ENCODE data around the gene MATN3.
"Not testable (repeated sequence)": the region's sequence is repeated elsewhere in the genome, so short reads cannot be mapped to it uniquely, and the experiment has no call there.

The MATN3 gene, protein sequence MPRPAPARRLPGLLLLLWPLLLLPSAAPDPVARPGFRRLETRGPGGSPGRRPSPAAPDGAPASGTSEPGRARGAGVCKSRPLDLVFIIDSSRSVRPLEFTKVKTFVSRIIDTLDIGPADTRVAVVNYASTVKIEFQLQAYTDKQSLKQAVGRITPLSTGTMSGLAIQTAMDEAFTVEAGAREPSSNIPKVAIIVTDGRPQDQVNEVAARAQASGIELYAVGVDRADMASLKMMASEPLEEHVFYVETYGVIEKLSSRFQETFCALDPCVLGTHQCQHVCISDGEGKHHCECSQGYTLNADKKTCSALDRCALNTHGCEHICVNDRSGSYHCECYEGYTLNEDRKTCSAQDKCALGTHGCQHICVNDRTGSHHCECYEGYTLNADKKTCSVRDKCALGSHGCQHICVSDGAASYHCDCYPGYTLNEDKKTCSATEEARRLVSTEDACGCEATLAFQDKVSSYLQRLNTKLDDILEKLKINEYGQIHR

DNA sequence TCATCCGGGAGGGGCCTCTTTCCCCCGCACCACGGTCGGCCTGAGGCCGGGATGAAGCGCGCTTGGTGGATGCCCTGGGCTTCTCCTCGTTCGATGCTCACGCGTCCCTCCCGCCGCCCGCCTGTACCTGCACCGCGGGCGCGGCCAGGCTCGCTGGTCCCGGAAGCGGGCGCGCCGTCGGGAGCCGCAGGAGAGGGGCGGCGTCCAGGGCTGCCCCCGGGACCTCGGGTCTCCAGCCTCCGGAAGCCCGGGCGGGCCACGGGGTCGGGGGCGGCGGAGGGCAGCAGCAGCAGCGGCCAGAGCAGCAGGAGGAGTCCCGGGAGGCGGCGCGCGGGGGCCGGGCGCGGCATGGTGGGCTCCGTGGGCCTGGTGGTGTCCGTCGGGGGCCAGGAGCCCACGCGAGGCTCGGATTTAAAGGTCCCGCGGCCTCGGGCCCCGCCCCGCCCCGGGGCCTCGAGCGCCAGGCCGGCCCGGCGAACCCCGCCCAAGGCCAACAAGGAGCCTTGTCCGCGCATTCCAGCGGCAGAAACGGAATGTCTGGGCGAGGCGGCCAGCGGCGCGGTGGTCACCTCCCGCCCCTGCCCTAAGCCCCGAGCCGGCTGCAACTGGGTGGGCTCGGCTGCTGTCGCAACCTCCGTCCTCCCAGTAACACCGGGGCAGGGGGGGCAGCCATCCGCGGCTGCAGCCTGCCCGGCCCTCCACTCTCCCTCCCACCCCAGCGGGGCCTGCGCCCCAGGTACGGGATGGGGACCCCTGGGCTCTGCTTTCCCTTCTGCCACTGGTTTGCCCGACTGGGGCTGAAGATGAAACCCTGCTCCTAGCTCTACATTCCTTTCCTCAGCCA lies at the start of gene MATN3:
Gene MATN3 (minus strand): TSS at position 387 of the 844 bp plus-strand sequence. CDS start 37 bp downstream, at position 350.
- no peak for DNase-seq (ENCODE audit: low read depth)

DNA sequence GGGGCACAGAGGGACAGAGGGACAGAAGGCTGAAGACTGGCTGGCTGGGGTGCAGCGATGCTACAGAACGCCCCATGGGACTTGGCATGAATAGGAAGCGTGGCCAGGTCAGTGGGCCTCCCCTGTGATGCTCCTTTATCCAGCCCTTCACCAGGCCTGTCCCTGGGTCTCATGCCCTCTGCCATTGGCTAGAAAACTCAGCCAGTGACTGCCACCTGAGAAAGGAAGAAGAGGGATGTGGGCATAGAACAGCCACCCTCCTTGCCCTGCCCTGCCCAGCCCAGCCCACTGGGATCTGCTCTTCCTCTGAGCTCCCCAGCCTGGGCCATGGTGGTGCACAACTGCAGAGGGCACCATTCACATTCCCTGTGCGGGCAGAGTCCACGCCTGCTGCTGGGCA lies 49.5 kb upstream of the MATN3 start:
- DNase-seq (ENCODE audit: low read depth): no peak

DNA sequence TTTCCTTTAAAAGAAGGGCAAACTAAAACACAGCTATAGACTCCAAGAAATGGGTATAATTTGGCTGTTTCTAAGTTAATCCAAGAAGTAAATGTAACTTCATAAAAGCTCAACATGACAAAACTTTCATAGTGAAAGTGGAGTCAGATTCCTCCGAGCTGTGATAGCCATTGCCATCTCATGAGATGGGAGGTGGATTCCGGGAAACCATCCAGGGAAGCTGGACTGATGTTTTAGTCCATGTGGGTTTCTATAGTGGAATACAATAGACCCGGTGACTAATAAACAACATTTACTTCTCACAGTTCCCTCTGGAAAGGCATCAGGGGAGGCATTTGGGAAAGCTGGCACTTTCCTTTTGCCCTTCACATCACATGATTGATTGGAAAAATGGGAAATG lies 49.0 kb upstream of the MATN3 start:
- DNase-seq (ENCODE audit: low read depth): no peak

DNA sequence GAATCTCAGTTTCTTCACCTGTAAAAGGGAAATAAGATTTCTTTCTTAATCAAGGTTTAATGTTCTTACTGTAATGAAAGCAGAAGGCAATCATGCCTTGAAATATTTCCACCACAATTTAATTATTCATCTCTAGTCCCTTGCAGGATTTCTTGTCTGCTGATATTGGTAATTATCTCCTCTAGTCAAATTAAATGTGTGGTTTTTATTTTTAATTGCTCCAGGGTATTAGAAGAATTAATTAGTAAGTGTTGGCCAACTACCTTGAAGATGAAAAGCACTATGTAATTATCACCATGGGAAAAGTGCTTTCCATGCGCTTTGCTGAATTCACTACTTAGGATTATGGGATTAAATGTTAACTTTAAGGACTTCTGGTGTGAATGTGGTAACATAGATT lies 47.6 kb upstream of the MATN3 start:
- DNase-seq (ENCODE audit: low read depth): no peak

DNA sequence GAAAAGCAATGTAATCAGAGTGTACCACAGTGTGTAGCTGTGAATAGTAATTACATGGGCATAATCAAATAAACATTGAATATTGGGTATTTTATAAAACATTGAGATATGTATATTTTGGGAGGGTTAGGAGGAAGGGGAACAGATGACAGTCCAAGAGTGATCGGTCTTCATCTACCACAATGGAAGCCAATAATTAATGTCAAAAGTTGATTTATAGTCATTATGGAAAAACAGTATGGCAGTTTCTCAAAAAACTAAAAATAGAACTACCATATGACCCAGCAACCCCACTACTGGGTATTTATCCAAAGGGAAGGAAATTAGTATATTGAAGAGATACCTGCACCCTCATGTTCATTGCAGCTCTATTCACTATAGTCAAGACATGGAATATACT lies 44.8 kb upstream of the MATN3 start:
- DNase-seq (ENCODE audit: low read depth): no peak

DNA sequence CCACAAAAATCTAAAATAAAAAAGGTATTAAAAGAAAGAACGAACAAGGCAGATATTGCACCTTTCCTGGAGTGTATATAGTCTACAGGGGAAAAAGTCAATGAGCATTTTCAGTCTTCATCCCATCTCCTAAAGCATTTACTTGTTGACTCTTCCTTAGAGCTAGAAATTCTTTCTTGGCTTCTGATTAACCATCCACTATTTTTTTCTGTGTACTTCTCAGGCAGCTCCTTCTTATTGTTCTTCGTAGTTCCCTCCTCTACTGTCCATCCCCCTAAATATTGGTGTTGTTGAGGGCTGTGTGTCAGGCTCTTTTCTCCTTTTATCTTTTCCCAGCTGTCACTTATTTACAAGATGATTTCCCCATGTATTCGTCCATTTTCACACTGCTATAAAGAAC lies 42.5 kb upstream of the MATN3 start:
- no peak for DNase-seq (ENCODE audit: low read depth)

DNA sequence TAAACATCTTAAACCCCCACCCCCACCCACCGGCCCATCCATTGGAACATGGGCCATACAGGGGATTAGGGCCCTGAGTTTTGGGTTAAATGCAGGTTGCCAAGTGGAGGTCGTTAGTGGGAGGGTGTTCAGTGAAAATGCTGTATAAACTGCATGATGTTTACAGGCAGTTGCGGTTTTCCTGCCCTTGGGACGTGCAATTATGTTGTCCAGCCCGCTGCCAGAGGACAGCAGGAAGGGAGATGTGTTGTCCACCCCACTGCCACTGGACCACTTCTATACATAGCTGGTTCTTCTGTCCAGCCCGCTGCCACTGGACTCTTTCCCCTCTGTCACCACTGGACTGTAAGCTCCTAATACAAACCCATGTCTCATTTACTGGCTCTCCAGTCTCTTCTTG lies 41.7 kb upstream of the MATN3 start:
- DNase-seq (ENCODE audit: low read depth): no peak

DNA sequence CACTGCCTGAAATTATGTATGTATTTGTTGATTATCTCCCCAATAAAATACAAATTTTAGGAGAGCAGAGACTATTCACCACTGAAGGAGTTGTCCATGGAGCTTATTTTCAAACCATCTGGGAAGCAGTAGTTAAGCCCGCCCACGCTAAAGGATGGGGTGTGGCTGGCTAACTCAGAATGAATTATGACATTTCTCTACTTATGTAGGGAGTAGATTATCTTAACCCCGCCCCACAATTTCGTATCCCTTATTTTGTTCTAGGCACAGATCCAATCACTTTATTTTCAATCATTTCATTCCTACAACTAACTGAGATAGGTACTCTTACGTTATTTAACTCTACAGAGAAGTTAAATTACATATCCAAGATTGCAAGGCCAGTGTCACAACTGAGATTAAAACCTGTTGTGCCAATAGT lies 40.4 kb upstream of the MATN3 start:
- peak; percentile 83 for DNase-seq (ENCODE audit: low read depth)

DNA sequence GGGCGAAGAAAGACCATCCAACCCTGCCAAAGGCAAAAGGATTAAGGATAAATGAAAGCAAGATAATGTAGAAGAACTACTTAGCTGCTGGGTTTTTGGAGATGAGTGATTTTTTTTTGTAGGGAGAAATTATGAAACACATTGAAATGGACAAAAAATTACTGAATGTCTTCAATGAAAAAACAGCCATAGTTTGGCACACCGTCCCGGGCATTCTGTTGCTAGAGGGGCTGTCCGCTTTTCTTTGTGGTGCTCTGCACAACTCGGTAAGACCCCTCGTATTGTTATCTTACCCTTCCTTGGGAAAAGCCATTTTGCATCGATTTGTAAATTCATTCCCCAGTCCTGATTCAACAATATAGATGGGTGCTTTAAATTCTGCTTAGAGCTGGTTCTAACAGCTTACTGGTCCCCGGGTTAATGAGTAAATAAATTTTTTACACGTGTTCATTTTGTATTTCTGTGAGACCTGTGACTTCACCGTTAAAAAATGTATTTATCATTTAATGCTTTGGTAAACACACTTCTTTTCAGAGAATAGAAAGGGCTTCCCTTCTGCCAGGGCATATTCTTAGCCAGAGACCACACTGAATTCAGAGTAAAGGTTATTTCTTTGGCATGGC lies 39.9 kb upstream of the MATN3 start:
- DNase-seq (ENCODE audit: low read depth): no peak

DNA sequence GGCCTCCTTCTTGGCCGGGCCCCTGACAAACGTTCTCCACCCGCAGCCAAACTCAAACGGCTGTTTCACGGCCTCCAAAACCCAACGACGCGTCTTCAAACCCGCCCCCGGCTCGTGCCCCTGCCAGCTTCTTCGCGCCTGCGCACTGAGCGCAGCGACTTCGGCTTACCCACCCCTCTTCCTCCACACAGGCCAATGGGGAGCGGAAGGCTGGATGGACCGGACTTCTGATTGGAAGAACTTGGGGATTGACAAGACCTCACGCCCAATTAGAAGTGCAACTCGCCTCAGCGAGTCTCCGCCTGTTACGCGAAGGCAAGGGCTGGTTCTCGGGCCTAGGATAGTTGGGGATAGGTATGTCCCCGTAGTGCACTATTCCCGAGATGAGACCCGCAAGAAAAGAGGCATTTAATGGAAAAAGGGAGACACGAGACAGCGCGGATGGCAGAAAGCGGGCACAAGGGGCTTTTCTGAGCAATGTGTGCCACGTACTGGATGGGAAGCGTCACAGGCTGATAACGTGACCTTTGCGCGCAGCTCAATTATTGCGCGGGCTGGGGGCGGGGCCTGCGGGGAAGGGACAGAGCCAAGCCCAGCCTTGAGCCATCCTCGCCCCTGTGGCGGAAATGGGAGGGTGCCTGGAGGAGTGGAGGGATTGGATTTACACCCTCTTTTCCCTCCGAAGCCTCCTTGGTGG lies 39.2 kb upstream of the MATN3 start, which contains the start of gene LAPTM4A:
Gene LAPTM4A (minus strand): TSS at position 97 of the 697 bp plus-strand sequence. CDS start 108 bp downstream, outside the sequence.
- DNase-seq (ENCODE audit: low read depth): peak; percentile 100

DNA sequence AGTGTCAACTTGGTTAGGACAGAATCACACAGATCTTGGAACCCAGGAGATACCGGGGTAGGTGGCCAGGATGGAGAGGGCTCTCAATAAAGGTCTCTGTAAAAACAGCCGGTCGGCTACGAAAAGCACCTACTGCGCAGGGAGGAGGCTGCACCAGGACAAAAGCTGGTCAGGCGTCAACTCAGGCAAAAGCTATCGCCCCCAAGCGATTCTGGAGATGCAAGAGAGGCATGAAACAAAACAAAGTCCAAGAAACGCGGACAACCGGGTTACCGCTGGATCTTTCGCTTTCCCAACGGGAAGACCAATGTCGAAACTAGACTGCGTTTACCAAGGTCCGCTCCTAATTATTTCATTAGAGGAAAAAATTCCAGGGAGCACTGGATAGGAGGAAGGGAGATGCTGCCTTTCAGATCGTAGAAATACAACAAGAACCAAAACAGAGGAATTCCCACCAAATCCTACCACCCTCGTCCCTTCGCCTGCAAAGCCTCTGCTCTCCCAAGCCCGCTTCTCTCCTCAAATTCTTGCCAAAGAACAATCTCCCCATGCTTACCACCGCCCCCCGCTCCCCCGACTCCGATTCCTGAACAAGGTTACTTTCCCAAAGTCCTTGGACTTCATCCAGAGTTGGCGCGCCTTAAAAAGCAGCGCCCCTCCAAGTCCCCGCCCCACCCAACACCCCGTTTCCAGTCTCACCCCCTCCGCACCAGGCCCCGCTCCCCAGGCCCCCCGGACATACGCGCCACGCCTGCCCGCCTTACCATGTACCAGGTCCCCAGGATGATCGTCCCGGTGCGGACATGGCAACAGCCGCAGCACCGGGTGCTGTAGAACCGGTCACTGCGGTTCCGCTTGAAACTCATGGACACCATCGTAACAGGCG lies 38.4 kb upstream of the MATN3 start:
- DNase-seq (ENCODE audit: low read depth): peak; percentile 56

DNA sequence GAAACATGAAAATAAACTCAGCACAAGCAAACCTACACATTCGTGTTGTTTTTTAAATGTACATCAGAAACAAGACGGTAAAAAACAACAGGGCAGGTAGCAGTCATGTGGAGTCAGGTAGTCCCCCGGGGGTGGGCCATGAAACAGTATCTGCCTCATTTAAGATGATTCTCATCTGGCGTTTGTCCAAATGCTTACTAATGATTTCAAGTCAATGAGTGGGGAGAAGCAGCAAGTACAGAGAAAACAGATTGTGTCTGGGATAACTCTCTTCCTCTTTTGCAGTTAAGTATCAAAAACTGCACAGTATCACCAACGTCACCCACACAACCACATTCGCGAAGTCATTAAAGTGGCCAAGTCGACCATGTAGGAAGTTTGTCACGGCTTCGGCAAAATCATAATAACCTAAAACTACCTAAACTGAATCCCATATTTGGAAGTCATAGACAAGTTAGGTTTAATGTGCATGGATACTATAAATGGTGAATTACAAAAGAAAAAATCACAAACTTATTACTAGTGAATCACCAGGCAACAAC lies 37.7 kb upstream of the MATN3 start:
- peak; percentile 51 for DNase-seq (ENCODE audit: low read depth)

DNA sequence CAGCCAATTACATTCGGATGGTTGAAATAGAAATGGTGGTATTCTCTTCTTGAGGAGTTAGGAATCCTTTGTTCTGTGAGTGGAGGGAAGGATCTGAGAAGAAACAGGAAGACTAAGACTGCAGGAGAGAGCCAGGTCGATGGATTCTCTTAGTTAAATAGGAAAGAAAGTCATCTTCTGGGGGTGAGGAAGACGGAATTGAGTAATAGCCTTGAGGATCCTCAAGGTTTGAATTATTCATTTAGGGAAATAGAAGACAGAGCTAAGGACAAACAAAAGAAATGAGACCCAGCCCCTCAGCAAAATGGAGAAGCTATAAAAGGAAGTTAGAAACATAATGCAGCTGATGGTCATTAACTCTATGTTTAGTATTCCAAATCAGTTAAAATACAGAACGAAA lies 37.2 kb upstream of the MATN3 start:
- DNase-seq (ENCODE audit: low read depth): no peak

DNA sequence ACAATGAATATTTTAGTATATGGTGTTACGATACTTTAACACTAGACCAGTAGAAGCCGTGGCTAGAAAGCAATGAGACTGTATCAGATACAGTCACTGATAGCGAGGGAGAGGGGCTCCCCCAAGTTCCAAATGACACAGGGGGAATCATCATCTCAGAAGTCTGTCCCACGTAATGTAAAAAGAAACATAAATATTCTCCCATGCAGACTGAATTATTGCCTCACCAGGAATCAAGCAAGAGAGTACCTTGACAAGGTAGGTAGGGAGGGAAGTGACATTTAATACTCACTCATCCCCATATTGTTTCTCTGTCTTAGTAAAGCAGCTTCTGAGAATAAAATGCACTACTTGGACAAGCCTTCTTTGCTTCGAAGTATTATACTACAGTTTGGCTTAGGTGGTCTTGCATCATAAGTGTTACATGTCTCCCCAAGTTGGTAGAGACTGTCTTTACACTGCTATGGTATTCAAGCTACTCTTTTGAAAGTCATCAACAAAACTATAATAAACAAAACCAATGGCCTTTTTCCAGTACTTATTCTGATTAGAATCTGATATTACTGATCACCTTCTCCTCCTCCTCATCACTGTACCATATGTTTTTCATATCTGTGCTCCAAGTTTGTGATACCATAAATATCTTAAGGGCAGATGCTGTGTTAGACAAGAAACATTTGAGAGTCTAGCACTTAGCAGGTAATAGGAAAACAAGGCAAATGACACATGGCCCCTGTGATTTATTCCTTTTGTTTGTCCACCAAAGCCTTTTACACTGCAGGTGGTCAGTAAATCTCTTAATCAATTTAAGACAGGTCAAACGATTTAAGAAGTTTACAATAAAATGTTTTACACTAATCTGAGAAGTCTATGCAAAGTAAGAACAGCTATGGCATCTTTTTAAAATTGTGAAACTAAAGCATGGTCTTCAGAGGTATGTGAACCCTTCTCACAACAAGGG lies 36.3 kb upstream of the MATN3 start:
- no peak for DNase-seq (ENCODE audit: low read depth)

DNA sequence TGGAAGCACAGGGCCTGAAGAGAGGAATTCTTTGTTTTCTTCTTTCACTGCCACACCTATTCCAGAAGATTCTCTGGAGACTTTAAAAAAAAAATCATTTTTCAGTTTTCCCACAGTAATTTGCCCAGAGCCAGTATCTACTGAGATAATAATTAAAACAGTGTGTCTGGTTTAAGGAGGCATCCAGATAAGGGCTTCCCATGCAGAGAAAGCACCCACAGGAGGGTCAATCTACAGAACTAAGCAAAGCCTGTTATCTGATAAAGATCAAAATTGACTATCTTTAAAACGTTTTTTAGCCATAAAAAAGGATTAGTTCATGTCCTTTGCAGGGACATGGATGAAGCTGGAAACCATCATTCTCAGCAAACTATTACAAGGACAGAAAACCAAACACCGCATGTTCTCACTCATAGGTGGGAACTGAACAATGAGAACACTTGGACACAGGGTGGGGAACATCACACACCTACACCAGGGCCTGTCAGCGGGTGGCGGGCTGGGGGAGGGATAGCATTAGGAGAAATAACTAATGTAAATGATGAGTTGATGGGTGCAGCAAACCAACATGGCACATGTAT lies 33.3 kb upstream of the MATN3 start:
- DNase-seq (ENCODE audit: low read depth): not testable (repeated sequence)

DNA sequence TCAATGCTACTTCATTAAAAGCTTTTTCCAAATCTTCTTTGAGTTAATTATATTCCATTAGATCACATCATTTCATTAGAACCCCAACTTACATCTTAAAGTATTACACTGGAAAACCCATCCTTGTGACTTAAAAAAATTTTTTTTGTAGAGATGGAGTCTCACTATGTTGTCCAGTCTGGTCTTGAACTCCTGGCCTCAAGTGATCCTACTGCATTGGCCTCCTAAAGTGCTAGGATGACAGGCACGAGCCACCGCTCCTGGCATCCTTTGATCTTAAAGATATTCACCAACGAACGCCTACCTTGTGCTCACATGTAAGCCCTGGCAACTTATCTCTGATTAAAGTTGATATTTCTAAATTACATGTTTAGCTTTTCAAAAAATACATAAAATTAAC lies 32.3 kb upstream of the MATN3 start:
- no peak for DNase-seq (ENCODE audit: low read depth)

DNA sequence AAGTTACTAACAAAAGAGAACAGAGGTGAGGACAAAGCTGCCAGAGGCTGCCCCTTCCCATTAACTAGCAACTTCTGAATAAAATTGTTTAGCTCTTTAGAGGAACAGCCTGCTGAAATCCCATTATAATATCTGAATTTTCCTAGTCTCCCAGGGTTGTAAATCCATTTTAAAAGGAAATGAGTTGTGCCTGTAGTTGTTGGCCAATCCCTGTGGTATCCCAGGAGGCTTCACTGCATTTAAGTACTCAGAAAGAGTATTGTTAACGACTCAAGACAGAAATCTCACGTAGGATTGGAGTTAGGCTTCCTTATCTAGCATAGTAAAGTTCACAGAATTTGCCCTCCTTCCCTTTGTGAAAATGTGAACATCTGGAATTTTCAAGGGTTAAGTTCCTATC lies 30.1 kb upstream of the MATN3 start:
- no peak for DNase-seq (ENCODE audit: low read depth)

DNA sequence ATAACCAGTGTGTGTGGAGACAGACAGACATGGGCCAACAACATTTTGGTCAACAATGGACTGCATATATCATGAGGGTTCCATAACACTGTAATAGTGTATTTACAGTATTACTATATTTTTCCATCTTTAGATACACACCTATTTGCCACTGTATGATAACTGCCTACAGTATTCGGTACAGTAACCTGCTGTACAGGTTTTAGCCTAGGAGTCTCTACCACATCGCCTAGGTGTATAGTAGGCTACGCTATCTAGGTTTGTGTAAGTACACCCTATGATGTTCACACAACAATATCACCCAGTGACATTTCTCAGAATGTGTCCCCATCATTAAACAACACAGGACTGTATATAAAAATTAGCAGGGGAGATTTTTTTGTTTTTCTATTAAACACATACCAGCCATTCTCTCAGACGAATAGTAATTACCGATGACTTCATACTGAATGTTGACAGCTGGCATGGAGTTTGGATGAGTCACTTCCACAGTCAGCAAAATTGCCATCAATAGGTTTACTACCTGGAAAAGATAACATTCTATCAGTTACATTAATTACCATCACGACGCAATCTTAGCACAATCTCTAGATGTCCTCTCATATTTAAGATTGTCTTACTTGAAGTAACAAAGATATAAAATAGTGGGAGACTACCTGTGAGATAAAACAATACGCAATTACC lies 28.2 kb upstream of the MATN3 start:
- no peak for DNase-seq (ENCODE audit: low read depth)

Data from fibroblast of the conjunctiva (primary cell).